Measurements from ENCODE around the gene GSTK1. TPM values are rescaled to one million over a fixed set of nuclear protein-coding genes. Genes with fewer than 3 reads are reported as not detected.
A peak's percentile ranks its signal among the peaks of the same experiment; 100 is the strongest.

Gene GSTK1
- total and polyA plus RNA-seq, 11 donors, result 123 to 349 (median 278) TPM

- Histone ChIP-seq H3K27ac (peak within 1 kb of the TSS in 10 of 12 donors; percentile 10 to 73 (median 58)), H3K4me3 (peak within 1 kb of the TSS in 11 of 12 donors; percentile 0 to 52 (median 41)), H3K36me3 (peaks cover 0 to 3% (median 0%) of the 10 kb centered on the region in 9 donors), H3K27me3 (no peaks in the 10 kb centered on the region), H3K4me1 (peaks cover 0 to 56% (median 29%) of the 10 kb centered on the region in 12 donors), H3K9me3 (no peaks in the 10 kb centered on the region)
- peak in 2 of 5 donors; percentile 38 to 45 for DNase-seq
- ATAC-seq, result peak in 3 of 4 donors; percentile 27 to 43 (median 35)
- WGBS, 4 donors, result 62 to 74% (median 71%) methylated on average over 19 of the region's 19 CpGs
- intact Hi-C loops (cut with DNase I), result loop anchor here in 5 of 10 donors (5.0 to 10.0 kb wide), 3 partner anchors 38 to 100 kb away; partner anchors contain the start of gene ZYX (in 4 of the 5)
- no peak for TF ChIP-seq POLR2A (IDR thresholded peaks at IDR 0.05)
- TF ChIP-seq CTCF (IDR thresholded peaks at IDR 0.05), result no peak
Measured at GRCh38 chr7:143284591-143285469, 21.6 kb downstream of the GSTK1 start, which contains the start of gene TMEM139. Gene TMEM139, plus strand, starts transcription at chr7:143284958. Its CDS starts 1,000 bp downstream, at chr7:143285958.

- no peaks in the 10 kb centered on the region for H3K27me3 ChIP-seq
- peaks cover 0 to 3% (median 0%) of the 10 kb centered on the region in 9 donors for H3K36me3 ChIP-seq
- peak overlapping the region in 9 of 12 donors; percentile 14 to 52 (median 42) for H3K4me3 ChIP-seq
- WGBS, 4 donors, result 36 to 55% (median 43%) methylated on average over 3 of the region's 3 CpGs
- DNase-seq (peak in 1 of 5 donors; percentile 51), ATAC-seq (no peak)
- peaks cover 0 to 56% (median 32%) of the 10 kb centered on the region in 12 donors for H3K4me1 ChIP-seq
- H3K9me3 ChIP-seq, result no peaks in the 10 kb centered on the region
- intact Hi-C loops (cut with DNase I), result loop anchor here in 5 of 10 donors (5.0 to 10.0 kb wide), 3 partner anchors 38 to 99 kb away; partner anchors contain the start of gene ZYX (in 4 of the 5)
- TF ChIP-seq POLR2A (IDR thresholded peaks at IDR 0.05), result no peak
- TF ChIP-seq CTCF (IDR thresholded peaks at IDR 0.05), result no peak
- peak overlapping the region in 10 of 12 donors; percentile 10 to 73 (median 58) for H3K27ac ChIP-seq
Measured at GRCh38 chr7:143285470-143285778, 22.2 kb downstream of the GSTK1 start.

GRCh38 chr7:143285806-143286521 lies 22.7 kb downstream of the GSTK1 start:
- H3K36me3 ChIP-seq, result peaks cover 0 to 9% (median 0%) of the 10 kb centered on the region in 9 donors
- no peak for DNase-seq
- intact Hi-C loops (cut with DNase I), result loop anchor here in 5 of 10 donors (5.0 to 10.0 kb wide), 3 partner anchors 39 to 99 kb away; partner anchors contain the start of gene ZYX (in 4 of the 5)
- peak overlapping the region in 4 of 12 donors; percentile 38 to 52 (median 44) for H3K4me3 ChIP-seq
- TF ChIP-seq POLR2A (IDR thresholded peaks at IDR 0.05) (no peak), CTCF (IDR thresholded peaks at IDR 0.05) (no peak)
- no peak for ATAC-seq
- no peaks in the 10 kb centered on the region for H3K9me3 ChIP-seq
- H3K4me1 ChIP-seq, result peaks cover 0 to 59% (median 37%) of the 10 kb centered on the region in 12 donors
- H3K27ac ChIP-seq, result peak overlapping the region in 7 of 12 donors; percentile 10 to 67 (median 35)
- H3K27me3 ChIP-seq, result no peaks in the 10 kb centered on the region
- 92 to 99% (median 95%) methylated on average over 11 of the region's 11 CpGs for WGBS, 4 donors

All from heart left ventricle (tissue), 16 donors.